Endothelial cell of umbilical vein (primary cell): ENCODE results near the gene GYPA. TPM values are rescaled to one million over a fixed set of nuclear protein-coding genes. Genes with fewer than 3 reads are reported as not detected.

Source experiments
- BruUV-seq: library from RNA; stranded (reverse); fragments of 400-500 nt; replicated peaks from 2 replicates; lab custom pipeline; 2021; lab: Mats Ljungman, UMichigan
- CTCF ChIA-PET: fragments of 300-600, 350-600 bp; sonication (Branson Sonifier 250); formaldehyde crosslinking; loops from one replicate; lab custom pipeline; 2021; ENCODE audit warnings: antibody characterized with exemption, inconsistent platforms; lab: Charles Lee
- POLR2A ChIA-PET: fragments of 300-600, 350-600 bp; sonication (Branson Sonifier 250); formaldehyde crosslinking; loops from one replicate; lab custom pipeline; 2021; ENCODE audit warnings: antibody characterized with exemption, inconsistent platforms; lab: Charles Lee
- DNase-seq: peaks from one replicate; pipeline ENCODE4 v3.0.0-alpha.2; 2011; ENCODE audit warnings: low read depth, low spot score
- FAIRE-seq: peaks from 2 replicates; lab custom pipeline; 2011; peaks lifted over from hg19 to GRCh38; lab: Jason Lieb, UNC
- H2AFZ ChIP-seq: 2 replicates; pipeline ENCODE4 v1.6.0; 2012; ENCODE audit warnings: low read depth, low read length, control low read depth, inconsistent platforms
- H3K27ac ChIP-seq: 2 replicates; pipeline ENCODE4 v1.5.1; 2011; ENCODE audit warnings: low read depth, mild to moderate bottlenecking, control low read depth, low read length, moderate library complexity; ENCODE audit not compliant: insufficient read depth
- H3K27me3 ChIP-seq, 2 experiments: 2 replicates each; pipeline versions ENCODE4 v1.6.0 to v1.6.1; 2011; ENCODE audit warnings: low read length in 2 of 2, mixed read lengths in 1 of 2; ENCODE audit not compliant: control insufficient read depth in 2 of 2, insufficient read depth in 2 of 2
- H3K36me3 ChIP-seq, 2 experiments: 2 replicates in 1 of 2; 3 replicates in 1 of 2; pipeline ENCODE4 v1.5.1; 2011; ENCODE audit warnings: low read length in 2 of 2, mild to moderate bottlenecking in 1 of 2, moderate library complexity in 1 of 2; ENCODE audit not compliant: control insufficient read depth in 2 of 2, insufficient read depth in 2 of 2; ENCODE audit errors: extremely low read depth in 1 of 2
- H3K4me1 ChIP-seq: 3 replicates; pipeline ENCODE4 v1.5.1; 2011; ENCODE audit warnings: mild to moderate bottlenecking, low read length; ENCODE audit not compliant: control insufficient read depth, insufficient read depth; ENCODE audit errors: extremely low read depth
- H3K4me2 ChIP-seq: 2 replicates; pipeline ENCODE4 v1.6.1; 2011; ENCODE audit warnings: low read length, control low read depth, mixed read lengths; ENCODE audit not compliant: insufficient read depth
- H3K4me3 ChIP-seq, 3 experiments: fragments of 200-600 bp in 1 of 3; sonication (generic), shearing (Covaris generic) in 1 of 3; replicated peaks in 1 of 3; 2 replicates each; pipeline ENCODE4 v1.5.1; 2011 to 2016; ENCODE audit warnings: control low read depth in 3 of 3, low read length in 3 of 3, mild to moderate bottlenecking in 2 of 3, inconsistent platforms in 1 of 3, low read depth in 1 of 3, moderate library complexity in 1 of 3; ENCODE audit not compliant: insufficient read depth in 1 of 3
- H3K79me2 ChIP-seq: 2 replicates; pipeline ENCODE4 v1.6.0; 2012; ENCODE audit warnings: low read length, inconsistent platforms; ENCODE audit not compliant: control insufficient read depth, insufficient read depth
- H3K9ac ChIP-seq: replicated peaks from 2 replicates; pipeline ENCODE3; 2011; ENCODE audit warnings: low read length, control low read depth; ENCODE audit not compliant: insufficient read depth; ENCODE audit errors: extremely low read depth
- H3K9me1 ChIP-seq: replicated peaks from 3 replicates; pipeline ENCODE4 v1.6.0; 2011; ENCODE audit warnings: mild to moderate bottlenecking, low read length; ENCODE audit not compliant: control insufficient read depth, insufficient read depth; ENCODE audit errors: extremely low read depth
- H3K9me3 ChIP-seq: replicated peaks from 2 replicates; pipeline ENCODE4 v1.5.1; 2012; ENCODE audit warnings: low read length, inconsistent platforms; ENCODE audit not compliant: control insufficient read depth, insufficient read depth
- H4K20me1 ChIP-seq: replicated peaks from 2 replicates; pipeline ENCODE3; 2011; ENCODE audit warnings: mild to moderate bottlenecking, low read length; ENCODE audit not compliant: control insufficient read depth, insufficient read depth; ENCODE audit errors: extremely low read depth
- CTCF ChIP-seq, 2 donors: IDR thresholded peaks; 1 replicate in 1 of 2; 2 replicates in 1 of 2; pipeline ENCODE4 v1.5.1; 2011; ENCODE audit warnings: low read length in 2 of 2, mild to moderate bottlenecking in 2 of 2, moderate library complexity in 2 of 2, control low read depth in 1 of 2, inconsistent platforms in 1 of 2, low read depth in 1 of 2; ENCODE audit not compliant: insufficient read depth in 1 of 2; ENCODE audit errors: extremely low read depth in 1 of 2
- EZH2 ChIP-seq: IDR thresholded peaks from 2 replicates; pipeline ENCODE4 v1.6.1; 2012; ENCODE audit warnings: borderline replicate concordance, low read depth, mild to moderate bottlenecking, moderate library complexity, low read length, inconsistent platforms; ENCODE audit not compliant: severe bottlenecking
- FOS ChIP-seq: IDR thresholded peaks from 2 replicates; pipeline ENCODE4 v1.6.1; 2011; ENCODE audit warnings: mild to moderate bottlenecking, low read length, moderate library complexity, borderline replicate concordance; ENCODE audit not compliant: insufficient read depth
- GATA2 ChIP-seq: IDR thresholded peaks from 2 replicates; pipeline ENCODE4 v1.7.0; 2011; ENCODE audit warnings: low read depth, mild to moderate bottlenecking, moderate library complexity, mixed read lengths, low read length; ENCODE audit not compliant: insufficient read length, insufficient read depth
- JUN ChIP-seq: IDR thresholded peaks from 2 replicates; pipeline ENCODE4 v1.6.1; 2011; ENCODE audit warnings: borderline replicate concordance, low read depth; ENCODE audit not compliant: insufficient read length, insufficient read depth
- MAX ChIP-seq: IDR thresholded peaks from 2 replicates; pipeline ENCODE4 v1.6.1; 2011; ENCODE audit not compliant: insufficient read depth, insufficient read length
- MYC ChIP-seq: IDR thresholded peaks from one replicate; pipeline ENCODE4 v1.6.1; 2011; ENCODE audit warnings: mild to moderate bottlenecking, low read depth, low read length
- POLR2A ChIP-seq: IDR thresholded peaks from 2 replicates; pipeline ENCODE4 v1.6.1; 2012; ENCODE audit warnings: low read depth, mild to moderate bottlenecking, control low read depth, low read length
- POLR2AphosphoS5 ChIP-seq: IDR thresholded peaks from 2 replicates; pipeline ENCODE4 v1.6.1; 2012; ENCODE audit warnings: low read depth, mild to moderate bottlenecking, control low read depth, low read length, moderate library complexity; ENCODE audit not compliant: insufficient read depth
- dilution Hi-C: fragments of 300-500 bp; cut with MboI; formaldehyde crosslinking; loops from one replicate; pipeline ENCODE4 v1.15.0; 2019; ENCODE audit warnings: low sequenced_read_pairs; ENCODE audit not compliant: extremely low pct_ligation_motif_present
- intact Hi-C: fragments of 100-400 bp; cut with micrococcal nuclease; formaldehyde crosslinking; loops from one replicate; pipeline ENCODE4 v1.10.0; 2022
- polyA plus RNA-seq, 4 experiments: library from polyadenylated mRNA; depleted of rRNA in 3 of 4; stranded (reverse) in 3 of 4; unstranded in 1 of 4; fragments of >200 nt; gene quantifications; 2 replicates each; pipeline versions ENCODE4 v1.2.1 to v1.2.3, GENCODE V29; 2011 to 2012; ENCODE audit warnings: missing spikeins in 1 of 4
- total RNA-seq: library from RNA; stranded (reverse); gene quantifications from 2 replicates; pipeline ENCODE4 v1.2.3, GENCODE V29; 2021

The GYPA gene
- total and polyA plus RNA-seq, 2 donors (not counting 3 experiments of a cell fraction or from before 2014, with no cell fraction given) = not detected

GRCh38 chr4:144154044-144154443, 13.5 kb upstream of the GYPA start:
- ChIA-PET POLR2A (no interaction called here), CTCF (no interaction called here)
- no peaks in the 10 kb centered on the region for H3K9me3 ChIP-seq
- DNase-seq (no peak), FAIRE-seq (no peak)
- intact Hi-C loops (no loop called here), dilution Hi-C loops (no loop called here)
- no TSS peak for BruUV-seq
- H3K4me2 ChIP-seq = no peak overlapping the region
- H3K9ac ChIP-seq = no peak overlapping the region
- no peaks in the 10 kb centered on the region for H3K27me3 ChIP-seq
- H3K4me3 ChIP-seq = no peak overlapping the region
- H3K27ac ChIP-seq = no peak overlapping the region
- H3K79me2 ChIP-seq = no peaks in the 10 kb centered on the region
- TF ChIP-seq MAX (no peak), JUN (no peak), MYC (no peak), CTCF (IDR thresholded peaks at IDR 0.05; ENCODE audit: extremely low read depth in 1 of 2, insufficient read depth in 1 of 2, low read depth in 1 of 2, low read length in 2 of 2) (no peak), POLR2A (no peak), FOS (no peak), POLR2AphosphoS5 (no peak), GATA2 (no peak), EZH2 (no peak)
- H3K4me1 ChIP-seq = no peaks in the 10 kb centered on the region
- no peaks in the 10 kb centered on the region for H3K36me3 ChIP-seq
- no peaks in the 10 kb centered on the region for H4K20me1 ChIP-seq
- no peaks in the 10 kb centered on the region for H3K9me1 ChIP-seq
- H2AFZ ChIP-seq = no peak overlapping the region
